WTC11 (cell line): ENCODE results near the gene RBM44. TPM values are rescaled to one million over a fixed set of nuclear protein-coding genes. Genes with fewer than 3 reads are reported as not detected.

Source experiments
- ATAC-seq: fragments of 200-7000 bp; cut with Tn5 transposase; 2 replicates; pipeline ENCODE4 v1.10.0; 2021; ENCODE audit warnings: mild to moderate bottlenecking, moderate library complexity
- CTCF ChIA-PET: fragments of 300-600 bp; sonication (Branson Sonifier 250); formaldehyde crosslinking; loops from one replicate; lab custom pipeline; 2021; ENCODE audit warnings: antibody characterized with exemption; lab: Charles Lee
- POLR2A ChIA-PET: fragments of 350-600 bp; sonication (Branson Sonifier 250); formaldehyde crosslinking; loops from one replicate; lab custom pipeline; 2021; ENCODE audit warnings: antibody characterized with exemption; lab: Charles Lee
- DNase-seq: peaks from one replicate; pipeline ENCODE4 v3.0.0; 2021; ENCODE audit warnings: low spot score
- H3K27ac Mint-ChIP-seq: 2 replicates; pipeline ENCODE4 v1.8.0; 2021; ENCODE audit warnings: mixed read lengths
- H3K27me3 Mint-ChIP-seq: 2 replicates; pipeline ENCODE4 v1.8.0; 2021; ENCODE audit warnings: low read depth, mild to moderate bottlenecking, moderate library complexity, mixed read lengths
- H3K36me3 Mint-ChIP-seq: 2 replicates; pipeline ENCODE4 v1.8.0; 2021; ENCODE audit warnings: mixed read lengths
- H3K4me1 Mint-ChIP-seq: 2 replicates; pipeline ENCODE4 v1.8.0; 2022; ENCODE audit warnings: mixed read lengths
- H3K4me3 Mint-ChIP-seq: 2 replicates; pipeline ENCODE4 v1.8.0; 2021; ENCODE audit warnings: mild to moderate bottlenecking, moderate library complexity, mixed read lengths
- H3K9me3 Mint-ChIP-seq: 2 replicates; pipeline ENCODE4 v1.8.0; 2021; ENCODE audit warnings: mixed read lengths
- CBFB ChIP-seq: sonication (generic); formaldehyde crosslinking; IDR thresholded peaks from 2 replicates; pipeline ENCODE4 v1.8.1; 2022; ENCODE audit warnings: mild to moderate bottlenecking, low read depth, missing genetic modification reagents
- CREB1 ChIP-seq: sonication (generic); formaldehyde crosslinking; IDR thresholded peaks from 2 replicates; pipeline ENCODE4 v1.8.0; 2023; ENCODE audit warnings: mild to moderate bottlenecking, missing genetic modification reagents
- FOXK1 ChIP-seq: sonication (generic); formaldehyde crosslinking; IDR thresholded peaks from 2 replicates; pipeline ENCODE4 v1.8.0; 2022; ENCODE audit warnings: mild to moderate bottlenecking, moderate library complexity, missing genetic modification reagents
- HMGA2 ChIP-seq: fragments of 250-450 bp; sonication (Bioruptor Pico); IDR thresholded peaks from 2 replicates; pipeline ENCODE4 v1.4.0; 2021; ENCODE audit warnings: mild to moderate bottlenecking, moderate library complexity
- IRF2 ChIP-seq: sonication (generic); formaldehyde crosslinking; IDR thresholded peaks from 2 replicates; pipeline ENCODE4 v1.8.0; 2022; ENCODE audit warnings: low read depth, missing genetic modification reagents, borderline replicate concordance
- PRDM15 ChIP-seq: sonication (generic); formaldehyde crosslinking; IDR thresholded peaks from 2 replicates; pipeline ENCODE4 v1.8.0; 2022; ENCODE audit warnings: missing genetic modification reagents
- SP1 ChIP-seq: sonication (generic); formaldehyde crosslinking; conservative IDR thresholded peaks from 2 replicates; pipeline ENCODE4 v1.8.1; 2022; ENCODE audit warnings: missing genetic modification reagents
- ZBTB21 ChIP-seq: sonication (generic); formaldehyde crosslinking; IDR thresholded peaks from 2 replicates; pipeline ENCODE4 v1.8.1; 2023; ENCODE audit warnings: mild to moderate bottlenecking, missing genetic modification reagents, borderline replicate concordance
- total RNA-seq: library from RNA; stranded (reverse); gene quantifications from 3 replicates; pipeline ENCODE4 v1.2.3, GENCODE V29; 2021
- TF ChIP-seq, protein P1 (sequence below): sonication (generic); formaldehyde crosslinking; IDR thresholded peaks from 2 replicates; pipeline ENCODE4 v1.8.1; 2023; ENCODE audit warnings: mild to moderate bottlenecking, missing genetic modification reagents
- TF ChIP-seq, protein P2 (sequence below): sonication (generic); formaldehyde crosslinking; IDR thresholded peaks from 2 replicates; pipeline ENCODE4 v1.8.0; 2022; ENCODE audit warnings: mild to moderate bottlenecking, missing genetic modification reagents
- TF ChIP-seq, protein P3 (sequence below): fragments of 250-450 bp; sonication (Bioruptor Pico); IDR thresholded peaks from 2 replicates; pipeline ENCODE4 v1.9.0; 2021; ENCODE audit warnings: mild to moderate bottlenecking, borderline replicate concordance
- TF ChIP-seq, protein P4 (sequence below): sonication (generic); formaldehyde crosslinking; IDR thresholded peaks from 2 replicates; pipeline ENCODE4 v1.8.0; 2023; ENCODE audit warnings: mild to moderate bottlenecking, missing genetic modification reagents
- TF ChIP-seq, protein P5 (sequence below): fragments of 200-600 bp; IDR thresholded peaks from 2 replicates; pipeline ENCODE4 v1.8.0; 2022; ENCODE audit warnings: antibody characterized with exemption
- TF ChIP-seq, protein P6 (sequence below): sonication (generic); formaldehyde crosslinking; conservative IDR thresholded peaks from 2 replicates; pipeline ENCODE4 v1.8.1; 2022; ENCODE audit warnings: mild to moderate bottlenecking, missing genetic modification reagents
- TF ChIP-seq, protein P7 (sequence below): sonication (generic); formaldehyde crosslinking; IDR thresholded peaks from 2 replicates; pipeline ENCODE4 v1.8.1; 2022; ENCODE audit warnings: missing genetic modification reagents, borderline replicate concordance
- TF ChIP-seq, protein P8 (sequence below): sonication (generic); formaldehyde crosslinking; IDR thresholded peaks from 2 replicates; pipeline ENCODE4 v1.8.1; 2023; ENCODE audit warnings: mild to moderate bottlenecking, missing genetic modification reagents, moderate library complexity

The RBM44 gene
- total RNA-seq, 1 experiment from 2014 or later: 1.3 TPM

- TF ChIP-seq IRF2 (CRISPR knock-in tag): no peak
These were observed 2.9 kb downstream of the RBM44 start (continued) for GRCh38 chr2:237801466-237801865.

DNA sequence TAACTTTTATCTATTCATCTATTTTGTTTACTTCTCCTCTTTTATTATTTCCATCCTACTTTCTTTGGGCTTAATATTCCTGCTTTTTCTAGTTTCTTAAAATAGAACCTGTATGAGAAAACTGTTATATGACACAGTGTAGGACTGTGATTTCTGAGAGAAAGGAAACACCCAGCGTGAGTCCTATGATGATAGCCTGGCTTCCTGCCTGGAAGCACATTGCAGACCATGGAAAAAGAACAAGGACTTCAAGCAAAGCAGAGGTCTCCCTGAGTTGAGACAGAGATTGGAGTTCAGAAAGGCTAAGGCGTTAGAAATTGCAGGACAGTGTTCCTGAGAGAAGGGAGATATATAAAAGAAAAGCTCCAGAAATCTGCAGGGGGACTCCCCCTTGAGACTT lies 7.8 kb downstream of the RBM44 start:
- DNase-seq: no peak
- Mint-ChIP-seq H3K27ac (no peak overlapping the region), H3K9me3 (no peaks in the 10 kb centered on the region), H3K4me1 (no peaks in the 10 kb centered on the region), H3K27me3 (no peaks in the 10 kb centered on the region), H3K4me3 (no peak overlapping the region), H3K36me3 (no peaks in the 10 kb centered on the region)
- ChIA-PET POLR2A (no interaction called here), CTCF (no interaction called here)
- ATAC-seq: no peak
- TF ChIP-seq, protein P1, sequence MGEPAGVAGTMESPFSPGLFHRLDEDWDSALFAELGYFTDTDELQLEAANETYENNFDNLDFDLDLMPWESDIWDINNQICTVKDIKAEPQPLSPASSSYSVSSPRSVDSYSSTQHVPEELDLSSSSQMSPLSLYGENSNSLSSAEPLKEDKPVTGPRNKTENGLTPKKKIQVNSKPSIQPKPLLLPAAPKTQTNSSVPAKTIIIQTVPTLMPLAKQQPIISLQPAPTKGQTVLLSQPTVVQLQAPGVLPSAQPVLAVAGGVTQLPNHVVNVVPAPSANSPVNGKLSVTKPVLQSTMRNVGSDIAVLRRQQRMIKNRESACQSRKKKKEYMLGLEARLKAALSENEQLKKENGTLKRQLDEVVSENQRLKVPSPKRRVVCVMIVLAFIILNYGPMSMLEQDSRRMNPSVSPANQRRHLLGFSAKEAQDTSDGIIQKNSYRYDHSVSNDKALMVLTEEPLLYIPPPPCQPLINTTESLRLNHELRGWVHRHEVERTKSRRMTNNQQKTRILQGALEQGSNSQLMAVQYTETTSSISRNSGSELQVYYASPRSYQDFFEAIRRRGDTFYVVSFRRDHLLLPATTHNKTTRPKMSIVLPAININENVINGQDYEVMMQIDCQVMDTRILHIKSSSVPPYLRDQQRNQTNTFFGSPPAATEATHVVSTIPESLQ (CRISPR knock-in tag): no peak
- TF ChIP-seq PRDM15 (CRISPR knock-in tag) (no peak), CREB1 (CRISPR knock-in tag) (no peak), CBFB (CRISPR knock-in tag) (no peak), SP1 (CRISPR knock-in tag) (no peak), ZBTB21 (CRISPR knock-in tag) (no peak), FOXK1 (CRISPR knock-in tag) (no peak), HMGA2 (CRISPR knock-in tag) (no peak)
- TF ChIP-seq, protein P2, sequence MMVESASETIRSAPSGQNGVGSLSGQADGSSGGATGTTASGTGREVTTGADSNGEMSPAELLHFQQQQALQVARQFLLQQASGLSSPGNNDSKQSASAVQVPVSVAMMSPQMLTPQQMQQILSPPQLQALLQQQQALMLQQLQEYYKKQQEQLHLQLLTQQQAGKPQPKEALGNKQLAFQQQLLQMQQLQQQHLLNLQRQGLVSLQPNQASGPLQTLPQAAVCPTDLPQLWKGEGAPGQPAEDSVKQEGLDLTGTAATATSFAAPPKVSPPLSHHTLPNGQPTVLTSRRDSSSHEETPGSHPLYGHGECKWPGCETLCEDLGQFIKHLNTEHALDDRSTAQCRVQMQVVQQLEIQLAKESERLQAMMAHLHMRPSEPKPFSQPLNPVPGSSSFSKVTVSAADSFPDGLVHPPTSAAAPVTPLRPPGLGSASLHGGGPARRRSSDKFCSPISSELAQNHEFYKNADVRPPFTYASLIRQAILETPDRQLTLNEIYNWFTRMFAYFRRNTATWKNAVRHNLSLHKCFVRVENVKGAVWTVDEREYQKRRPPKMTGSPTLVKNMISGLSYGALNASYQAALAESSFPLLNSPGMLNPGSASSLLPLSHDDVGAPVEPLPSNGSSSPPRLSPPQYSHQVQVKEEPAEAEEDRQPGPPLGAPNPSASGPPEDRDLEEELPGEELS (CRISPR knock-in tag): no peak
- TF ChIP-seq, protein P3, sequence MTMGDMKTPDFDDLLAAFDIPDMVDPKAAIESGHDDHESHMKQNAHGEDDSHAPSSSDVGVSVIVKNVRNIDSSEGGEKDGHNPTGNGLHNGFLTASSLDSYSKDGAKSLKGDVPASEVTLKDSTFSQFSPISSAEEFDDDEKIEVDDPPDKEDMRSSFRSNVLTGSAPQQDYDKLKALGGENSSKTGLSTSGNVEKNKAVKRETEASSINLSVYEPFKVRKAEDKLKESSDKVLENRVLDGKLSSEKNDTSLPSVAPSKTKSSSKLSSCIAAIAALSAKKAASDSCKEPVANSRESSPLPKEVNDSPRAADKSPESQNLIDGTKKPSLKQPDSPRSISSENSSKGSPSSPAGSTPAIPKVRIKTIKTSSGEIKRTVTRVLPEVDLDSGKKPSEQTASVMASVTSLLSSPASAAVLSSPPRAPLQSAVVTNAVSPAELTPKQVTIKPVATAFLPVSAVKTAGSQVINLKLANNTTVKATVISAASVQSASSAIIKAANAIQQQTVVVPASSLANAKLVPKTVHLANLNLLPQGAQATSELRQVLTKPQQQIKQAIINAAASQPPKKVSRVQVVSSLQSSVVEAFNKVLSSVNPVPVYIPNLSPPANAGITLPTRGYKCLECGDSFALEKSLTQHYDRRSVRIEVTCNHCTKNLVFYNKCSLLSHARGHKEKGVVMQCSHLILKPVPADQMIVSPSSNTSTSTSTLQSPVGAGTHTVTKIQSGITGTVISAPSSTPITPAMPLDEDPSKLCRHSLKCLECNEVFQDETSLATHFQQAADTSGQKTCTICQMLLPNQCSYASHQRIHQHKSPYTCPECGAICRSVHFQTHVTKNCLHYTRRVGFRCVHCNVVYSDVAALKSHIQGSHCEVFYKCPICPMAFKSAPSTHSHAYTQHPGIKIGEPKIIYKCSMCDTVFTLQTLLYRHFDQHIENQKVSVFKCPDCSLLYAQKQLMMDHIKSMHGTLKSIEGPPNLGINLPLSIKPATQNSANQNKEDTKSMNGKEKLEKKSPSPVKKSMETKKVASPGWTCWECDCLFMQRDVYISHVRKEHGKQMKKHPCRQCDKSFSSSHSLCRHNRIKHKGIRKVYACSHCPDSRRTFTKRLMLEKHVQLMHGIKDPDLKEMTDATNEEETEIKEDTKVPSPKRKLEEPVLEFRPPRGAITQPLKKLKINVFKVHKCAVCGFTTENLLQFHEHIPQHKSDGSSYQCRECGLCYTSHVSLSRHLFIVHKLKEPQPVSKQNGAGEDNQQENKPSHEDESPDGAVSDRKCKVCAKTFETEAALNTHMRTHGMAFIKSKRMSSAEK (CRISPR knock-in tag): no peak
- TF ChIP-seq, protein P4, sequence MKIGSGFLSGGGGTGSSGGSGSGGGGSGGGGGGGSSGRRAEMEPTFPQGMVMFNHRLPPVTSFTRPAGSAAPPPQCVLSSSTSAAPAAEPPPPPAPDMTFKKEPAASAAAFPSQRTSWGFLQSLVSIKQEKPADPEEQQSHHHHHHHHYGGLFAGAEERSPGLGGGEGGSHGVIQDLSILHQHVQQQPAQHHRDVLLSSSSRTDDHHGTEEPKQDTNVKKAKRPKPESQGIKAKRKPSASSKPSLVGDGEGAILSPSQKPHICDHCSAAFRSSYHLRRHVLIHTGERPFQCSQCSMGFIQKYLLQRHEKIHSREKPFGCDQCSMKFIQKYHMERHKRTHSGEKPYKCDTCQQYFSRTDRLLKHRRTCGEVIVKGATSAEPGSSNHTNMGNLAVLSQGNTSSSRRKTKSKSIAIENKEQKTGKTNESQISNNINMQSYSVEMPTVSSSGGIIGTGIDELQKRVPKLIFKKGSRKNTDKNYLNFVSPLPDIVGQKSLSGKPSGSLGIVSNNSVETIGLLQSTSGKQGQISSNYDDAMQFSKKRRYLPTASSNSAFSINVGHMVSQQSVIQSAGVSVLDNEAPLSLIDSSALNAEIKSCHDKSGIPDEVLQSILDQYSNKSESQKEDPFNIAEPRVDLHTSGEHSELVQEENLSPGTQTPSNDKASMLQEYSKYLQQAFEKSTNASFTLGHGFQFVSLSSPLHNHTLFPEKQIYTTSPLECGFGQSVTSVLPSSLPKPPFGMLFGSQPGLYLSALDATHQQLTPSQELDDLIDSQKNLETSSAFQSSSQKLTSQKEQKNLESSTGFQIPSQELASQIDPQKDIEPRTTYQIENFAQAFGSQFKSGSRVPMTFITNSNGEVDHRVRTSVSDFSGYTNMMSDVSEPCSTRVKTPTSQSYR: no peak
- TF ChIP-seq, protein P5, sequence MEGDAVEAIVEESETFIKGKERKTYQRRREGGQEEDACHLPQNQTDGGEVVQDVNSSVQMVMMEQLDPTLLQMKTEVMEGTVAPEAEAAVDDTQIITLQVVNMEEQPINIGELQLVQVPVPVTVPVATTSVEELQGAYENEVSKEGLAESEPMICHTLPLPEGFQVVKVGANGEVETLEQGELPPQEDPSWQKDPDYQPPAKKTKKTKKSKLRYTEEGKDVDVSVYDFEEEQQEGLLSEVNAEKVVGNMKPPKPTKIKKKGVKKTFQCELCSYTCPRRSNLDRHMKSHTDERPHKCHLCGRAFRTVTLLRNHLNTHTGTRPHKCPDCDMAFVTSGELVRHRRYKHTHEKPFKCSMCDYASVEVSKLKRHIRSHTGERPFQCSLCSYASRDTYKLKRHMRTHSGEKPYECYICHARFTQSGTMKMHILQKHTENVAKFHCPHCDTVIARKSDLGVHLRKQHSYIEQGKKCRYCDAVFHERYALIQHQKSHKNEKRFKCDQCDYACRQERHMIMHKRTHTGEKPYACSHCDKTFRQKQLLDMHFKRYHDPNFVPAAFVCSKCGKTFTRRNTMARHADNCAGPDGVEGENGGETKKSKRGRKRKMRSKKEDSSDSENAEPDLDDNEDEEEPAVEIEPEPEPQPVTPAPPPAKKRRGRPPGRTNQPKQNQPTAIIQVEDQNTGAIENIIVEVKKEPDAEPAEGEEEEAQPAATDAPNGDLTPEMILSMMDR: no peak
- TF ChIP-seq, protein P6, sequence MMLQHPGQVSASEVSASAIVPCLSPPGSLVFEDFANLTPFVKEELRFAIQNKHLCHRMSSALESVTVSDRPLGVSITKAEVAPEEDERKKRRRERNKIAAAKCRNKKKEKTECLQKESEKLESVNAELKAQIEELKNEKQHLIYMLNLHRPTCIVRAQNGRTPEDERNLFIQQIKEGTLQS: no peak
- TF ChIP-seq, protein P7, sequence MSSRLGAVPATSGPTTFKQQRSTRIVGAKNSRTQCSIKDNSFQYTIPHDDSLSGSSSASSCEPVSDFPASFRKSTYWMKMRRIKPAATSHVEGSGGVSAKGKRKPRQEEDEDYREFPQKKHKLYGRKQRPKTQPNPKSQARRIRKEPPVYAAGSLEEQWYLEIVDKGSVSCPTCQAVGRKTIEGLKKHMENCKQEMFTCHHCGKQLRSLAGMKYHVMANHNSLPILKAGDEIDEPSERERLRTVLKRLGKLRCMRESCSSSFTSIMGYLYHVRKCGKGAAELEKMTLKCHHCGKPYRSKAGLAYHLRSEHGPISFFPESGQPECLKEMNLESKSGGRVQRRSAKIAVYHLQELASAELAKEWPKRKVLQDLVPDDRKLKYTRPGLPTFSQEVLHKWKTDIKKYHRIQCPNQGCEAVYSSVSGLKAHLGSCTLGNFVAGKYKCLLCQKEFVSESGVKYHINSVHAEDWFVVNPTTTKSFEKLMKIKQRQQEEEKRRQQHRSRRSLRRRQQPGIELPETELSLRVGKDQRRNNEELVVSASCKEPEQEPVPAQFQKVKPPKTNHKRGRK (CRISPR knock-in tag): no peak
- TF ChIP-seq, protein P8, sequence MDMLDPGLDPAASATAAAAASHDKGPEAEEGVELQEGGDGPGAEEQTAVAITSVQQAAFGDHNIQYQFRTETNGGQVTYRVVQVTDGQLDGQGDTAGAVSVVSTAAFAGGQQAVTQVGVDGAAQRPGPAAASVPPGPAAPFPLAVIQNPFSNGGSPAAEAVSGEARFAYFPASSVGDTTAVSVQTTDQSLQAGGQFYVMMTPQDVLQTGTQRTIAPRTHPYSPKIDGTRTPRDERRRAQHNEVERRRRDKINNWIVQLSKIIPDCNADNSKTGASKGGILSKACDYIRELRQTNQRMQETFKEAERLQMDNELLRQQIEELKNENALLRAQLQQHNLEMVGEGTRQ: no peak
